HUES64 (cell line): Measurements from ENCODE around the gene RPL6.
A peak's percentile ranks its signal among the peaks of the same experiment; 100 is the strongest.
"Not testable (repeated sequence)": the region's sequence is repeated elsewhere in the genome, so short reads cannot be mapped to it uniquely, and the experiment has no call there.

Source experiments
- H3K27ac ChIP-seq: 2 replicates; pipeline ENCODE4 v1.7.0; 2013; ENCODE audit warnings: low read depth, low read length, inconsistent platforms
- H3K27me3 ChIP-seq: 2 replicates; pipeline ENCODE4 v1.6.1; 2013; ENCODE audit warnings: mild to moderate bottlenecking, low read length; ENCODE audit not compliant: insufficient read depth
- H3K36me3 ChIP-seq: 2 replicates; pipeline ENCODE4 v1.6.1; 2013; ENCODE audit warnings: mild to moderate bottlenecking, low read length; ENCODE audit not compliant: insufficient read depth
- H3K4me1 ChIP-seq: 2 replicates; pipeline ENCODE4 v1.6.1; 2013; ENCODE audit warnings: mild to moderate bottlenecking, low read length, moderate library complexity; ENCODE audit not compliant: insufficient read depth
- H3K4me3 ChIP-seq: 2 replicates; pipeline ENCODE4 v1.5.1; 2013; ENCODE audit warnings: mild to moderate bottlenecking, low read length, moderate library complexity
- H3K9ac ChIP-seq: 2 replicates; pipeline ENCODE4 v1.6.1; 2013; ENCODE audit warnings: mild to moderate bottlenecking, low read depth, low read length
- H3K9me3 ChIP-seq: 2 replicates; pipeline ENCODE4 v1.6.1; 2013; ENCODE audit warnings: low read depth, low read length; ENCODE audit not compliant: insufficient read depth
- WGBS: fragments of 150-250, 120-280 bp; methylation state at CpG from one replicate; pipeline ENCODE4 v1.1.7; 2013; ENCODE audit warnings: missing lambda C conversion rate; 5-methylcytosine and 5-hydroxymethylcytosine counted together

The RPL6 gene

DNA sequence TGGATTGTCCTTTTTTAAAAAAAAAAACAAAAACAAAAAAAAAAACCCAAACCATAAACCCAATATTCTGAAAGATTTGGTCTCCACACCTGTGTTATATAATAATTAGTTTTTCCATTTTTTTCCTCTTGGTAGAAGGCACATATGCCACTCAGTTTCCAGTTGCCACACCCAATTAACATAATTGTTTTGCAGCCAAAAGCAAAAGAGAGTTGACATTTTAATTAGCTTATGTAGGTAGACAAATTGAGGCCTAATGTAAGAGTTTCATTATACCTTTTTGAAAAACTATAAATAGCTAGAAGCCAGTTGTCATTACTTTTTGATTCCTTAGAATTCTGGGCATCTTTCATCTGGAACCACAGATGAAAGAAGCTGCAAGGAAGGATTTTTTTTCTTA is 30.4 kb upstream of the RPL6 start:
- H3K9ac ChIP-seq = no peak overlapping the region
- H3K27ac ChIP-seq = no peak overlapping the region
- H3K9me3 ChIP-seq = no peaks in the 10 kb centered on the region
- no peaks in the 10 kb centered on the region for H3K27me3 ChIP-seq
- H3K36me3 ChIP-seq = no peaks in the 10 kb centered on the region
- H3K4me3 ChIP-seq = no peak overlapping the region
- H3K4me1 ChIP-seq = no peaks in the 10 kb centered on the region

DNA sequence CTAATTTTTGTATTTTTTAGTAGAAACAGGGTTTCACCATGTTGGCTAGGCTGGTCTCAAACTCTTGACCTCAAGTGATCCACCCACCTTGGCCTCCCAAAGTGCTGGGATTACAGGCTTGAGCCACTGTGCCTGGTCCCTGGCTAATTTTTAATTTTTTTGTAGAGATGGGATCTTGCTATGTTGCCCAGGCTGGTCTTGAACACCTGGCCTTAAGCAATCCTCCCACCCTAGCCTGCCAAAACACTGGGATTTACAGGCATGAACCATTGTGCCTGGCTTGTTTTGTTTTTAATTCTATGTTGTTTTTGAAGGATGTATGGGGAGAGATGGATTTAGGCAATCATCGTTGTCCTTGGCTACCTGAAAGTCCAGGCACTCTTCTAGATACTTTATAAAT is 29.2 kb upstream of the RPL6 start:
- not testable (repeated sequence) for H3K9me3 ChIP-seq, H3K27me3 ChIP-seq, H3K9ac ChIP-seq, H3K4me1 ChIP-seq, H3K27ac ChIP-seq, H3K36me3 ChIP-seq, H3K4me3 ChIP-seq
- no CpG with 5 or more reads among the region's 1 CpG for WGBS

DNA sequence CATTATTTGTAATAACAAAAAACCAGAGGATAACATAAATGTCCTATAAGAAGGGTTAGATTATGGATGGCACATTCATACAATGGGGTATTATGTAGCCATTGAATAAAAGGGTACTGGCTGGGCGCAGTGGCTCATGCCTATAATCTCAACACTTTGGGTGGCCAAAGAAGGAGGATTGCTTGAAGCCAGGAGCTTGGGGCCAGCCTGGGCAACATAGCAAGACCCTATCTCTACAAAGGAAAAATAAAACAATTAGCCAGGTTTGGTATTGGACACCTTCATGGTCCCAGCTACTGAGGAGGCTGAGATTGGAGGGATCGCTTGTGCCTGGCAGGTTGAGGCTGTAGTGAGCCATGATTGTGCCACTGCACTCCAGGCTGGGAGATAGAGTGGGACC is 24.1 kb upstream of the RPL6 start:
- WGBS = 95% methylated on average over 2 of the region's 2 CpGs

DNA sequence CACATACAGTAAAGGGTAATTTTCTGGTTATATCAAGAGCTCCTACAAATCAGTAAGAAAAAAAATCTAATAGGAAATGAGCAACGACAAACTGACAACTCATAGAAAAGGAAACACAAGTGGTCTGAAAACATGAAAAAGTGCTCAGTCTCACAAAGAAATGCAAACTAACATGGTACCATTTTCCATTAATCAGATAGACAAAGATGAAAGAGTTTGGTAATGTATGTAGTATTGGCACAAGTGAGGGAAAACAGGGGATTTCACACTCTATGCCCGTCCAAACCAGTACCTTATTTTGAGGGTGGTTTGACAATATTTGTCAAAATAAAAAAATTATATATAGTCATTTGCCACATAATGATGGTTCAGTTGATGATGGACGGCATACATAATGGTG is 22.6 kb upstream of the RPL6 start:
- H3K27ac ChIP-seq = no peak overlapping the region
- no peak overlapping the region for H3K4me3 ChIP-seq
- no peak overlapping the region for H3K9ac ChIP-seq
- no peaks in the 10 kb centered on the region for H3K27me3 ChIP-seq
- WGBS = 95% methylated on average over 3 of the region's 3 CpGs
- H3K4me1 ChIP-seq = no peaks in the 10 kb centered on the region
- H3K36me3 ChIP-seq = 0 out of 2 replicates have a peak, but pooled peaks cover 3% of the 10 kb centered on the region
- no peaks in the 10 kb centered on the region for H3K9me3 ChIP-seq

More for the DNA sequence above, 24.1 kb upstream of the RPL6 start:
- Histone ChIP-seq H3K27ac (no peak overlapping the region), H3K4me3 (no peak overlapping the region), H3K4me1 (no peaks in the 10 kb centered on the region), H3K9me3 (no peaks in the 10 kb centered on the region), H3K36me3 (0 out of 2 replicates have a peak, but pooled peaks cover 3% of the 10 kb centered on the region), H3K9ac (no peak overlapping the region), H3K27me3 (no peaks in the 10 kb centered on the region)

GRCh38 chr12:112430929-112431328 is 21.5 kb upstream of the RPL6 start:
- Histone ChIP-seq H3K4me3 (no peak overlapping the region), H3K4me1 (no peaks in the 10 kb centered on the region), H3K36me3 (0 out of 2 replicates have a peak, but pooled peaks cover 3% of the 10 kb centered on the region), H3K27me3 (no peaks in the 10 kb centered on the region), H3K9ac (no peak overlapping the region), H3K9me3 (no peaks in the 10 kb centered on the region), H3K27ac (no peak overlapping the region)
- WGBS = 95% methylated on average over 5 of the region's 5 CpGs

GRCh38 chr12:112427760-112428159 is 18.4 kb upstream of the RPL6 start:
- Histone ChIP-seq H3K4me1 (no peaks in the 10 kb centered on the region), H3K27ac (no peak overlapping the region), H3K36me3 (no peaks in the 10 kb centered on the region), H3K9me3 (no peaks in the 10 kb centered on the region), H3K27me3 (no peaks in the 10 kb centered on the region), H3K4me3 (no peak overlapping the region), H3K9ac (no peak overlapping the region)
- WGBS = 96% methylated on average over 2 of the region's 2 CpGs

GRCh38 chr12:112425582-112426382 is 16.4 kb upstream of the RPL6 start:
- no peaks in the 10 kb centered on the region for H3K27me3 ChIP-seq
- no peaks in the 10 kb centered on the region for H3K9me3 ChIP-seq
- H3K4me3 ChIP-seq = no peak overlapping the region
- no peak overlapping the region for H3K9ac ChIP-seq
- H3K27ac ChIP-seq = no peak overlapping the region
- 97% methylated on average over 7 of the region's 7 CpGs for WGBS
- no peaks in the 10 kb centered on the region for H3K4me1 ChIP-seq
- H3K36me3 ChIP-seq = 0 out of 2 replicates have a peak, but pooled peaks cover 4% of the 10 kb centered on the region

DNA sequence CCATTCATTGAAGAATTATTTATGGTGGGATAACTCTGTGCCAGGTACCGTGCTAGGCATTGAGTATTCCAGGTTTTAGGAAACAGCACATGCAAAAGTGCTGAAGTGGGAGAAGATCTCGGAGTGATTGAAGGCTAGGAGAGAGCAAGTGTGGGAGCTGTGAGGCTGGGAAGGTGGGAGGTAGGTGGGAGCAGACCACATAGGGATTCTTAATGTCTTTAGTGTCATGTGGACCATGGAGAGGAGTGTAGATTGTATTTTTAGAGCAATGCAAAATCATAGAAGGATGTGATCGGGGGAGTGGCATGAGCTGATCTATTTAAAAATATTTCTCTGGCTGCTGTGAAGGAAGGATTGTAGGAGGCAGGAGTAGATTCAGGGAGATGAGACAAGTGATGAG is 14.7 kb upstream of the RPL6 start:
- no peak overlapping the region for H3K4me3 ChIP-seq
- 94% methylated on average over 3 of the region's 3 CpGs for WGBS
- H3K4me1 ChIP-seq = no peaks in the 10 kb centered on the region
- H3K9ac ChIP-seq = no peak overlapping the region
- no peaks in the 10 kb centered on the region for H3K27me3 ChIP-seq
- no peak overlapping the region for H3K27ac ChIP-seq
- 0 out of 2 replicates have a peak, but pooled peaks cover 4% of the 10 kb centered on the region for H3K36me3 ChIP-seq
- H3K9me3 ChIP-seq = no peaks in the 10 kb centered on the region

DNA sequence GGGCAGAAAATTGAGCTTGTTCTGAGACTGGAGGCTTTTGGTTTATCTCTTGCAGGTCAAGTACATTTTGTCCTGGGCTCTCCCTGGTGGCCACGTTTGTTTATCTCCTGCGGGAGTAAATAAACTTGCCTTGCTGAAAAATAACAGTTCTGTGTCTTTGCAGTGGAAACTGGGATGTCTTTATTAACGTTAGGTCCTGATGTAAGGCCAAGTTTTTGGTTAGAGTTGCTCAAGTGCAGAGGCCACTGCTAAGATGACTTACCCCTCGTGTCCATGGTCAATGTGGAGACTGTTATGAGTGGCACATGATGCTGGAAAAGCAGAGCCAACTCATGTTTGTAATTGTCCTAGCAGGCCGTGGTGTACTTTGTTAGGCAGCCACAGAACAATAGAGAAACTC is 13.1 kb upstream of the RPL6 start:
- Histone ChIP-seq H3K4me1 (no peaks in the 10 kb centered on the region), H3K27ac (0 out of 2 replicates have a peak overlapping the region, but pooled peaks have one; percentile 10), H3K4me3 (no peak overlapping the region), H3K9me3 (no peaks in the 10 kb centered on the region), H3K9ac (no peak overlapping the region), H3K27me3 (no peaks in the 10 kb centered on the region), H3K36me3 (0 out of 2 replicates have a peak, but pooled peaks cover 4% of the 10 kb centered on the region)
- WGBS = 87% methylated on average over 5 of the region's 5 CpGs

- Histone ChIP-seq H3K9ac (no peak overlapping the region), H3K27ac (no peak overlapping the region), H3K9me3 (no peaks in the 10 kb centered on the region), H3K4me1 (no peaks in the 10 kb centered on the region), H3K36me3 (0 out of 2 replicates have a peak, but pooled peaks cover 4% of the 10 kb centered on the region), H3K4me3 (no peak overlapping the region), H3K27me3 (no peaks in the 10 kb centered on the region)
- 94% methylated on average over 1 of the region's 1 CpG for WGBS
Observed at GRCh38 chr12:112421363-112421762, 12.0 kb upstream of the RPL6 start.

DNA sequence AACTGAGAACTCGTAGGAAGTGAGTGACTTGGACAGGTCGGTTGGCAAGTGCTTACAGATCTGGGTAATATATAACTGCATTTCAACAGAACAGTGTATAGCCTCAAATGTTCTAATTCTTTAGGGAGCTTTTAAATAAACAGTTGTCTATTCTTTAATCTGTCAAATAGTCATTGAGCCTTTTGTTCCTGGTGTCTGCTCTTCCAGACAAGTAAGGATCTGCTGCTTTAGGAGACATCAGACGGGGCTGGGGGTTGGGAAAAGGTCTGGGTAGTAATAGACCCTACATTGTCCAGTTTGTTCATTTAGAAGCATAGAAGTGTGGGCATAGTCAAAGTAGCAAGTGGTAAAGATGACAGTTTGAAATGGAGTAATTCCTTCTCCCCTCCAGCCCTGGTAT is 11.3 kb upstream of the RPL6 start:
- Histone ChIP-seq H3K27ac (no peak overlapping the region), H3K4me3 (no peak overlapping the region), H3K36me3 (0 out of 2 replicates have a peak, but pooled peaks cover 4% of the 10 kb centered on the region), H3K4me1 (no peaks in the 10 kb centered on the region), H3K9me3 (no peaks in the 10 kb centered on the region), H3K27me3 (no peaks in the 10 kb centered on the region), H3K9ac (no peak overlapping the region)
- over 99% methylated on average over 3 of the region's 3 CpGs for WGBS
